ENCODE results near the gene SPSB3. TPM values are rescaled to one million over a fixed set of nuclear protein-coding genes. Genes with fewer than 3 reads are reported as not detected.
A peak's percentile ranks its signal among the peaks of the same experiment; 100 is the strongest.

The SPSB3 gene
- total RNA-seq, 1 experiment from 2014 or later, result 22.2 TPM

DNA sequence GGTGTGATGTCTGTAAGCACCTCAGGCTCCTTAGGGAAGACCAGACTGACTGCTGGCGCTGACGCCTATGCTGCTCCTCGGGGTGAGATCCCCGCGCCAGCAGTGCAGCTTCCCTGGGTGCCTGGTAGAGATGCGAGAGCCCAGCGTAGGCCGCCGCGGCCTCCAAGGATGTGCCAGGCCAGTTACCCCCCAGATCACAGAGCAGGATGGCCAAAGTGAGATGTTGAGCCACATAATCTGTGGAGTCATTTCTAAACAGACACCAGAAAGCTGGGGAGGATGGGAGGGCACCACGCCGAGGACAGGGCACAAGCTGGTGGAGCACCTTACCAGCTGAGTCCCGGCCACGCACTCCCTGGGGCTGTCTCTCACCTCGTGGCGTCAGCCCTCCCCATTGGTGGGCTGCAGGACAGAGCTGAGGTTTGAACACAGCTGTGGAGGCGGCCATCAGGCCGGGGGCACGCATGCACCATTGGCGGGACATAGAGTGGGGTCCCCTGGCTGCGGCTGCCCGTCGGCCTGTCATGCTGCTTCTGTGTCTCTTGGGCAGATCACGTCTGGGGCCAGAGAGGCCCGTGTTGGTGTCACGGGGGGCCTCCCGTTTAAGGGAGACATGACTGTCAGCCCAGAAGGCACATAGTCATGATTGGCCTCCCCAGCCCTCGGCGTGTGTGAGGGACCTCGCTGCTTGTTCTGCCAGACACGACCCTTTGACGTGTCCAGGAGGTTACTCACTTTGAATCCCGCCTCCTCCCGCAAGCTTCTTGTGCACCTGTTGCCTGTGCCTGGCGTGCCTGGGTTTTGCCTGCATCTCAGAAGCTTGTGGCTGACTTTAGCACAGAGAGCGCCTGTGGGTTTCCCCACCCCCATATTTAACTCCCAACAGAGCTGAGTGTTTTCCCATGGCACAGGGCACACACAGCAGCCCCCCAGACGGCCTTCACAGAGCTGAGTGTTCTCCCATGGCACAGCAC, 54.4 kb downstream of the SPSB3 start:
- H3K4me1 Mint-ChIP-seq (ENCODE audit: insufficient read depth, unreplicated experiment), result no peaks in the 10 kb centered on the region
- intact Hi-C loops (cut with micrococcal nuclease), result no loop called here
- H3K9me3 Mint-ChIP-seq (ENCODE audit: unreplicated experiment), result no peaks in the 10 kb centered on the region
- ChIA-PET POLR2A (interaction anchor here (1.0 to 1.5 kb wide), 2 partner anchors 18 to 53 kb away, joined by 3 to 6 read pairs; no protein-coding TSS in a partner anchor), CTCF (interaction anchor here (1.1 kb wide), 1 partner anchor 21 kb away, joined by 8 read pairs; the partner anchor contains the start of gene MAPK8IP3)
- no TSS peak for BruUV-seq (replicated peaks)
- H3K27me3 Mint-ChIP-seq (ENCODE audit: insufficient read depth, unreplicated experiment), result no peaks in the 10 kb centered on the region
- H3K4me3 Mint-ChIP-seq (ENCODE audit: unreplicated experiment), result no peak overlapping the region
- peaks cover 56% of the 10 kb centered on the region for H3K36me3 Mint-ChIP-seq (ENCODE audit: insufficient read depth, unreplicated experiment)
- DNase-seq (ENCODE audit: unreplicated experiment), result no peak
- TF ChIP-seq, protein P1, sequence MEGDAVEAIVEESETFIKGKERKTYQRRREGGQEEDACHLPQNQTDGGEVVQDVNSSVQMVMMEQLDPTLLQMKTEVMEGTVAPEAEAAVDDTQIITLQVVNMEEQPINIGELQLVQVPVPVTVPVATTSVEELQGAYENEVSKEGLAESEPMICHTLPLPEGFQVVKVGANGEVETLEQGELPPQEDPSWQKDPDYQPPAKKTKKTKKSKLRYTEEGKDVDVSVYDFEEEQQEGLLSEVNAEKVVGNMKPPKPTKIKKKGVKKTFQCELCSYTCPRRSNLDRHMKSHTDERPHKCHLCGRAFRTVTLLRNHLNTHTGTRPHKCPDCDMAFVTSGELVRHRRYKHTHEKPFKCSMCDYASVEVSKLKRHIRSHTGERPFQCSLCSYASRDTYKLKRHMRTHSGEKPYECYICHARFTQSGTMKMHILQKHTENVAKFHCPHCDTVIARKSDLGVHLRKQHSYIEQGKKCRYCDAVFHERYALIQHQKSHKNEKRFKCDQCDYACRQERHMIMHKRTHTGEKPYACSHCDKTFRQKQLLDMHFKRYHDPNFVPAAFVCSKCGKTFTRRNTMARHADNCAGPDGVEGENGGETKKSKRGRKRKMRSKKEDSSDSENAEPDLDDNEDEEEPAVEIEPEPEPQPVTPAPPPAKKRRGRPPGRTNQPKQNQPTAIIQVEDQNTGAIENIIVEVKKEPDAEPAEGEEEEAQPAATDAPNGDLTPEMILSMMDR (IDR thresholded peaks at IDR 0.05; ENCODE audit: unreplicated experiment), result no peak
- H3K27ac Mint-ChIP-seq (ENCODE audit: low read depth, unreplicated experiment), result no peak overlapping the region

Small RNA genes within 50 kb of the gene (microRNA-seq; reads per million reads assigned to microRNA genes)
- 3.3 reads per million, percentile 24 among the genes with 10 or more reads in this experiment for gene MIR3177

Other genes with a start within 250 kb of the SPSB3 start
- gene TMEM204, start 248.9 kb downstream of the SPSB3 start, total RNA-seq (2022), result not detected in 2 replicates
- 18.6 and 19.7 TPM in 2 replicates for gene IFT140, start 170.5 kb downstream of the SPSB3 start, total RNA-seq (2022)
- gene CRAMP1, start 170.2 kb downstream of the SPSB3 start, total RNA-seq (2022), result 21.8 and 26.3 TPM in 2 replicates
- gene JPT2, start 104.3 kb downstream of the SPSB3 start, total RNA-seq (2022), result 111 and 131 TPM in 2 replicates
- 77.4 and 86.6 TPM in 2 replicates for gene MAPK8IP3, start 76.4 kb downstream of the SPSB3 start, total RNA-seq (2022)
- 44.0 and 44.8 TPM in 2 replicates for gene NME3, start 11.0 kb downstream of the SPSB3 start, total RNA-seq (2022)
- gene EME2, start 9.8 kb downstream of the SPSB3 start, total RNA-seq (2022), result 20.6 TPM in 2 replicates
- gene MRPS34, start 9.4 kb downstream of the SPSB3 start, total RNA-seq (2022), result 82.2 and 102 TPM in 2 replicates
- 71.3 and 73.9 TPM in 2 replicates for gene NUBP2, start 389 bp upstream of the SPSB3 start, total RNA-seq (2022)
- not detected in 2 replicates for gene IGFALS, start 11.1 kb upstream of the SPSB3 start, total RNA-seq (2022)
- gene HAGH, start 44.3 kb upstream of the SPSB3 start, total RNA-seq (2022), result 44.5 and 69.8 TPM in 2 replicates
- gene FAHD1, start 44.6 kb upstream of the SPSB3 start, total RNA-seq (2022), result 18.4 and 21.4 TPM in 2 replicates
- not detected in 2 replicates for gene MEIOB, start 89.6 kb upstream of the SPSB3 start, total RNA-seq (2022)
- not detected in 2 replicates for gene HS3ST6, start 135.8 kb upstream of the SPSB3 start, total RNA-seq (2022)
- gene MSRB1, start 160.6 kb upstream of the SPSB3 start, total RNA-seq (2022), result 5.8 and 7.4 TPM in 2 replicates
- not detected in 2 replicates for gene RPL3L, start 172.1 kb upstream of the SPSB3 start, total RNA-seq (2022)
- gene NDUFB10, start 177.0 kb upstream of the SPSB3 start, total RNA-seq (2022), result 202 TPM in 2 replicates
- 4,760 and 4,836 TPM in 2 replicates for gene RPS2, start 182.3 kb upstream of the SPSB3 start, total RNA-seq (2022)
- gene RNF151, start 184.3 kb upstream of the SPSB3 start, total RNA-seq (2022), result 0.39 TPM in 1 of 2 replicates, not detected in the other
- gene TBL3, start 189.5 kb upstream of the SPSB3 start, total RNA-seq (2022), result 25.8 and 26.8 TPM in 2 replicates
- gene NOXO1, start 198.9 kb upstream of the SPSB3 start, total RNA-seq (2022), result 1.1 TPM in 1 of 2 replicates, not detected in the other
- gene GFER, start 201.6 kb upstream of the SPSB3 start, total RNA-seq (2022), result 34.6 and 40.8 TPM in 2 replicates
- 0.68 and 1.1 TPM in 2 replicates for gene SYNGR3, start 207.4 kb upstream of the SPSB3 start, total RNA-seq (2022)
- 177 and 252 TPM in 2 replicates for gene ZNF598, start 227.2 kb upstream of the SPSB3 start, total RNA-seq (2022)
- 4.9 and 7.7 TPM in 2 replicates for gene NPW, start 237.2 kb upstream of the SPSB3 start, total RNA-seq (2022)
- 8.5 and 14.5 TPM in 2 replicates for gene NHERF2, start 244.3 kb upstream of the SPSB3 start, total RNA-seq (2022)